Ovary (tissue), 9 donors: ENCODE data around the gene CACNA1D. TPM values are rescaled to one million over a fixed set of nuclear protein-coding genes. Genes with fewer than 3 reads are reported as not detected.

ENCODE experiments used
- DNase-seq, 5 donors: peaks; one replicate each; pipeline ENCODE4 v3.0.0-alpha.2; 2019 to 2020
- H3K27ac ChIP-seq, 2 donors: fragments of 200-600 bp; one replicate each; pipeline versions ENCODE4 v1.5.1 to v1.8.0; 2019 to 2022
- H3K27me3 ChIP-seq: fragments of 200-600 bp; one replicate; pipeline ENCODE4 v1.8.0; 2022
- H3K36me3 ChIP-seq: fragments of 200-600 bp; sonication (generic); one replicate; pipeline ENCODE4 v1.5.1; 2019
- H3K4me1 ChIP-seq: one replicate; pipeline ENCODE4 v1.8.1; 2013; ENCODE audit warnings: mild to moderate bottlenecking, moderate library complexity; ENCODE audit not compliant: insufficient read depth
- H3K4me3 ChIP-seq: fragments of 200-600 bp; sonication (generic); one replicate; pipeline ENCODE4 v1.5.1; 2017
- H3K9me3 ChIP-seq, 2 donors: fragments of 200-600 bp in 1 of 2; sonication (generic) in 1 of 2; one replicate each; pipeline versions ENCODE4 v1.5.1 to v1.8.1; 2013 to 2019; ENCODE audit warnings: mild to moderate bottlenecking in 1 of 2, moderate library complexity in 1 of 2
- CTCF ChIP-seq, 3 donors: fragments of 450-650 bp in 2 of 3; fragments of 200-600 bp in 1 of 3; IDR thresholded peaks; one replicate each; pipeline versions ENCODE4 v1.5.1 to v1.8.0; 2016 to 2022; ENCODE audit warnings: antibody characterized with exemption in 3 of 3, mild to moderate bottlenecking in 1 of 3
- EP300 ChIP-seq: sonication (generic); formaldehyde crosslinking; IDR thresholded peaks from one replicate; pipeline ENCODE4 v1.6.1; 2017; ENCODE audit warnings: antibody characterized with exemption
- POLR2A ChIP-seq: fragments of 450-650 bp; IDR thresholded peaks from one replicate; pipeline ENCODE4 v1.6.1; 2017; ENCODE audit warnings: antibody characterized with exemption, mild to moderate bottlenecking, moderate library complexity
- WGBS, 3 donors: extraction: QIAGEN DNeasy Blood & Tissue Kit in 1 of 3; methylation state at CpG; one replicate each; pipeline versions ENCODE4 v1.1.5 to v1.1.7; 2013 to 2017; 5-methylcytosine and 5-hydroxymethylcytosine counted together
- intact Hi-C, 4 donors: fragments of 100-400 bp; cut with DNase I; formaldehyde crosslinking; loops; one replicate each; pipeline versions ENCODE4 v1.11.0 to v1.15.1; 2022 to 2023
- polyA plus RNA-seq, 2 donors: library from polyadenylated mRNA; stranded (reverse); fragments of 200-250 nt in 1 of 2; fragments of 350-450 nt in 1 of 2; fragmentation: Illumina TruSeq in 1 of 2; extraction: RNeasy Lipid Tissue Mini Kit (QIAGEN cat#74804) in 1 of 2; gene quantifications; one replicate each; pipeline ENCODE4 v1.2.3, GENCODE V29; 2013 to 2014
- total RNA-seq, 7 donors: library from RNA; depleted of rRNA in 2 of 7; stranded (reverse); fragments of >200 nt in 2 of 7; fragmentation: NEBNext Ultra II Directional in 3 of 7; extraction: Animal tissue kit (Norgen Biotek cat#: 25700) in 3 of 7; gene quantifications; one replicate each; pipeline versions ENCODE4 v1.1.0 to v1.2.4, GENCODE V29; 2016 to 2023
- donor health status: DM: no; HTN: no; CAD: no; lungs with moderate emphysema.
- donor health status: DM: no; HTN: no; CAD: no.
- donor health status: Bipolar disorder and iron deficiency.
- donor health status: DM: yes; HTN: yes; CAD: no.
- donor health status: DM: no; HTN: no; CAD: no.
- donor health status: DM: yes; HTN: yes; CAD: no.

CACNA1D gene
- total and polyA plus RNA-seq, 9 donors, result 0.23 to 9.3 (median 5.1) TPM

- Histone ChIP-seq H3K36me3 (no peaks in the 10 kb centered on the region), H3K4me1 (no peaks in the 10 kb centered on the region), H3K9me3 (no peaks in the 10 kb centered on the region), H3K27ac (no peak overlapping the region), H3K4me3 (no peak overlapping the region), H3K27me3 (no peaks in the 10 kb centered on the region)
- intact Hi-C loops, result no loop called here
- no peak for TF ChIP-seq POLR2A
- TF ChIP-seq EP300, result no peak
- TF ChIP-seq CTCF (IDR thresholded peaks at IDR 0.05), result no peak
- DNase-seq, result no peak
- WGBS, 3 donors, result 34 to 41% (median 40%) methylated on average over 14 of the region's 14 CpGs
These were observed 310.5 kb downstream of the CACNA1D start for GRCh38 chr3:53804697-53805462.

- Histone ChIP-seq H3K4me3 (no peak overlapping the region), H3K27ac (no peak overlapping the region), H3K9me3 (no peaks in the 10 kb centered on the region), H3K27me3 (no peaks in the 10 kb centered on the region), H3K4me1 (no peaks in the 10 kb centered on the region), H3K36me3 (no peaks in the 10 kb centered on the region)
- intact Hi-C loops, result no loop called here
- DNase-seq, result no peak
- TF ChIP-seq POLR2A, result no peak
- WGBS, 3 donors, result 54 to 59% (median 57%) methylated on average over 4 of the region's 4 CpGs
These were observed 311.2 kb downstream of the CACNA1D start for GRCh38 chr3:53805463-53806159.

GRCh38 chr3:53806182-53807116, 312.0 kb downstream of the CACNA1D start:
- Histone ChIP-seq H3K36me3 (no peaks in the 10 kb centered on the region), H3K27ac (no peak overlapping the region), H3K9me3 (no peaks in the 10 kb centered on the region), H3K4me3 (no peak overlapping the region), H3K4me1 (no peaks in the 10 kb centered on the region), H3K27me3 (no peaks in the 10 kb centered on the region)
- DNase-seq, result no peak
- TF ChIP-seq EP300, result no peak
- no peak for TF ChIP-seq CTCF (IDR thresholded peaks at IDR 0.05)
- TF ChIP-seq POLR2A, result no peak
- intact Hi-C loops, result no loop called here
- 48 to 62% (median 52%) methylated on average over 10 of the region's 10 CpGs for WGBS, 3 donors

- no peak for TF ChIP-seq POLR2A
- no peak for TF ChIP-seq EP300
- no peak for TF ChIP-seq CTCF (IDR thresholded peaks at IDR 0.05)
- Histone ChIP-seq H3K4me3 (no peak overlapping the region), H3K4me1 (no peaks in the 10 kb centered on the region), H3K36me3 (no peaks in the 10 kb centered on the region), H3K27ac (no peak overlapping the region), H3K27me3 (no peaks in the 10 kb centered on the region), H3K9me3 (no peaks in the 10 kb centered on the region)
- intact Hi-C loops, result no loop called here
- DNase-seq, result no peak
- WGBS, 3 donors, result 81 to 86% (median 83%) methylated on average over 15 of the region's 15 CpGs
These were observed 312.9 kb downstream of the CACNA1D start for GRCh38 chr3:53807117-53807810.
